ENCODE data around the gene IGFBP5. TPM values are rescaled to one million over a fixed set of nuclear protein-coding genes. Genes with fewer than 3 reads are reported as not detected.

Gene IGFBP5
- total RNA-seq, 2 donors from 2014 or later: 35.8 to 415 TPM

- intact Hi-C loops (cut with DNase I): no loop called here
- WGBS, 2 donors: 82 to 86% methylated on average over 12 of the region's 12 CpGs
- H3K27ac ChIP-seq: no peak overlapping the region
- TF ChIP-seq POLR2A (IDR thresholded peaks at IDR 0.05): no peak
- no peak for TF ChIP-seq CTCF (IDR thresholded peaks at IDR 0.05)
- ATAC-seq (no peak), DNase-seq (no peak)
- H3K9me3 ChIP-seq: no peaks in the 10 kb centered on the region
- no peaks in the 10 kb centered on the region for H3K27me3 ChIP-seq
- no peaks in the 10 kb centered on the region for H3K36me3 ChIP-seq (replicated peaks in 1 of 2; ENCODE audit: insufficient read depth in 1 of 2, low read depth in 2 of 2)
- no peak overlapping the region for H3K4me3 ChIP-seq
- no peaks in the 10 kb centered on the region for H3K4me1 ChIP-seq
Measured at GRCh38 chr2:216671791-216672343, 23.5 kb downstream of the IGFBP5 start.

GRCh38 chr2:216671081-216671411, 24.3 kb downstream of the IGFBP5 start:
- Histone ChIP-seq H3K4me3 (no peak overlapping the region), H3K27me3 (no peaks in the 10 kb centered on the region), H3K4me1 (peaks cover 5% of the 10 kb centered on the region), H3K36me3 (replicated peaks in 1 of 2; ENCODE audit: insufficient read depth in 1 of 2, low read depth in 2 of 2) (no peaks in the 10 kb centered on the region), H3K27ac (no peak overlapping the region), H3K9me3 (no peaks in the 10 kb centered on the region)
- no peak for DNase-seq
- no peak for ATAC-seq
- intact Hi-C loops (cut with DNase I): no loop called here
- TF ChIP-seq CTCF (IDR thresholded peaks at IDR 0.05) (no peak), POLR2A (IDR thresholded peaks at IDR 0.05) (no peak)
- 92 to 95% methylated on average over 10 to 11 of the region's 11 CpGs for WGBS, 2 donors

GRCh38 chr2:216670266-216671080, 24.9 kb downstream of the IGFBP5 start:
- 73 to 78% methylated on average over 17 of the region's 17 CpGs for WGBS, 2 donors
- H3K27ac ChIP-seq: no peak overlapping the region
- peaks cover 11% of the 10 kb centered on the region for H3K4me1 ChIP-seq
- TF ChIP-seq CTCF (IDR thresholded peaks at IDR 0.05) (no peak), POLR2A (IDR thresholded peaks at IDR 0.05) (no peak)
- H3K9me3 ChIP-seq: no peaks in the 10 kb centered on the region
- ATAC-seq (no peak), DNase-seq (no peak)
- H3K27me3 ChIP-seq: no peaks in the 10 kb centered on the region
- intact Hi-C loops (cut with DNase I): no loop called here
- no peak overlapping the region for H3K4me3 ChIP-seq
- no peaks in the 10 kb centered on the region for H3K36me3 ChIP-seq (replicated peaks in 1 of 2; ENCODE audit: insufficient read depth in 1 of 2, low read depth in 2 of 2)

- no peak overlapping the region for H3K27ac ChIP-seq
- H3K27me3 ChIP-seq: no peaks in the 10 kb centered on the region
- peaks cover 46% of the 10 kb centered on the region for H3K4me1 ChIP-seq
- peak; percentile 74 to 84 (median 76) for DNase-seq
- no peak overlapping the region for H3K4me3 ChIP-seq
- H3K36me3 ChIP-seq (replicated peaks in 1 of 2; ENCODE audit: insufficient read depth in 1 of 2, low read depth in 2 of 2): no peaks in the 10 kb centered on the region
- intact Hi-C loops (cut with DNase I): loop anchor here (5.0 kb wide), 1 partner anchor 149 kb away; no protein-coding TSS in a partner anchor
- TF ChIP-seq CTCF (IDR thresholded peaks at IDR 0.05): peak; percentile 94 to 99 (median 97)
- no peak for TF ChIP-seq POLR2A (IDR thresholded peaks at IDR 0.05)
- no peaks in the 10 kb centered on the region for H3K9me3 ChIP-seq
- ATAC-seq: peak; percentile 76
- 8 to 12% methylated on average over 8 to 9 of the region's 9 CpGs for WGBS, 2 donors
Measured at GRCh38 chr2:216666461-216667233, 28.7 kb downstream of the IGFBP5 start.

All from body of pancreas (tissue), 4 donors.